BLaER1 (cell line): ENCODE results near the gene MAP3K9.

Experiments used
- H3K27ac ChIP-seq: shearing (Covaris generic); formaldehyde crosslinking; 2 replicates; pipeline ENCODE4 v1.8.1; 2022
- H3K27me3 ChIP-seq: shearing (Covaris generic); formaldehyde crosslinking; 2 replicates; pipeline ENCODE4 v1.8.1; 2022
- H3K36me3 ChIP-seq: shearing (Covaris generic); formaldehyde crosslinking; 2 replicates; pipeline ENCODE4 v1.8.1; 2022
- H3K4me1 ChIP-seq: shearing (Covaris generic); formaldehyde crosslinking; 2 replicates; pipeline ENCODE4 v1.8.1; 2022
- H3K4me2 ChIP-seq: shearing (Covaris generic); formaldehyde crosslinking; 2 replicates; pipeline ENCODE4 v1.8.1; 2022
- H3K4me3 ChIP-seq: shearing (Covaris generic); formaldehyde crosslinking; 2 replicates; pipeline ENCODE4 v1.8.1; 2022
- H3K9ac ChIP-seq: shearing (Covaris generic); formaldehyde crosslinking; 2 replicates; pipeline ENCODE4 v1.8.1; 2022
- H3K9me3 ChIP-seq: shearing (Covaris generic); formaldehyde crosslinking; 2 replicates; pipeline ENCODE4 v1.8.1; 2022
- H4K20me1 ChIP-seq: shearing (Covaris generic); formaldehyde crosslinking; 2 replicates; pipeline ENCODE4 v1.8.1; 2022
- Cebpa-rat ChIP-seq: shearing (Covaris generic); IDR thresholded peaks from 2 replicates; pipeline ENCODE4 v1.8.1; 2022

Gene MAP3K9

DNA sequence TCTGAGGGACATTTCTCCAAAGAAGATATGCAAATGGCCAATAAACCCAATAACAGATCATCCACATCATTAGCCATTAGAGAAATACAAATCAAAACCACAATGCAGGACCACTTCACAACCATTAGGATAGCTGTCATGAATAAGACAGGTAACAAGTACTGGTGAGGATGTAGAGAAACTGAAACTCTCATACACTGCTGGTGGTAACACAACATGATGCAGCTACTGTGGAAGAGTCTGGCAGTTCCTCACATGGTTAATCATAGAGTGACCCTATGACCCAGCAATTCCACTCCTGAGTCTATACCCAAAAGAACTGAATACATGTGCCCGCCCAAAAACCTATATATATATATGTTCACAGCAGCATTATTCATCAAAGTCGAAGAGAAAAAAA is 128.6 kb downstream of the MAP3K9 start:
- Histone ChIP-seq H3K4me3 (no peak overlapping the region), H3K27me3 (no peaks in the 10 kb centered on the region), H3K27ac (no peak overlapping the region), H3K9me3 (no peaks in the 10 kb centered on the region), H4K20me1 (no peaks in the 10 kb centered on the region), H3K9ac (no peak overlapping the region), H3K4me1 (no peaks in the 10 kb centered on the region), H3K36me3 (no peaks in the 10 kb centered on the region), H3K4me2 (no peak overlapping the region)
- TF ChIP-seq Cebpa-rat, result no peak

DNA sequence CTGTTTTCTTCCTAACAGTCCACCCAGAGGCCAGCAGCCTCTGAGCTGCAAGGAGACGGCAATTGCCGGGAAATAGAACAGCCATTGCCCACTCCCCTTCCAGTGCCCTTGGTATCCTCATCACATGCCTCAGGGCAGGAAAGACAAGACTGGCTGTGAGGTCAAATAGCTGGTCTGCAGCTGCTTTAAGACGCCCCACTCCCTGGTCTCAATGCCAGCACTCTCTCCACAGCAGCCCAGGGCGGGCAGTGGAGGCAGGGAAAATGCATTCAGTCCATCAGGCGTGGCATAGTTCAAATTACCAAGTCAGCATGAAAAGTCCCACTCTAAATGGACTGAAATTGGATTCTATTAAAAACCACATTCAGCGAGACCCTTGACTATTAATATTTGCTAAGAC is 132.0 kb downstream of the MAP3K9 start:
- no peaks in the 10 kb centered on the region for H3K36me3 ChIP-seq
- H4K20me1 ChIP-seq, result no peaks in the 10 kb centered on the region
- H3K27me3 ChIP-seq, result no peaks in the 10 kb centered on the region
- no peaks in the 10 kb centered on the region for H3K4me1 ChIP-seq
- H3K9me3 ChIP-seq, result no peaks in the 10 kb centered on the region
- no peak overlapping the region for H3K4me3 ChIP-seq
- no peak for TF ChIP-seq Cebpa-rat
- H3K4me2 ChIP-seq, result no peak overlapping the region
- no peak overlapping the region for H3K27ac ChIP-seq
- no peak overlapping the region for H3K9ac ChIP-seq
